SK-N-SH (cell line): ENCODE data around the gene NEGR1. TPM values are rescaled to one million over a fixed set of nuclear protein-coding genes. Genes with fewer than 3 reads are reported as not detected.

Source experiments
- CTCF ChIA-PET: fragments of 300-600, 350-600 bp; formaldehyde crosslinking; extraction: SDS; loops from one replicate; lab custom pipeline; 2021; lab: Yijun Ruan, JAX
- POLR2A ChIA-PET: fragments of 350-600 bp; sonication (Branson Sonifier 250); formaldehyde crosslinking; extraction: SDS; loops from one replicate; lab custom pipeline; 2020; ENCODE audit warnings: antibody characterized with exemption, inconsistent platforms; lab: Yijun Ruan, JAX
- DNase-seq: peaks from one replicate; pipeline ENCODE4 v3.0.0; 2012
- H2AFZ ChIP-seq: fragments of 200-600 bp; sonication (generic); 2 replicates; pipeline ENCODE4 v1.8.1; 2016; ENCODE audit warnings: antibody characterized with exemption, mild to moderate bottlenecking, low read depth
- H3F3A ChIP-seq: fragments of 200-600 bp; sonication (generic); replicated peaks from 2 replicates; pipeline ENCODE3; 2016; ENCODE audit warnings: antibody characterized with exemption, mild to moderate bottlenecking; ENCODE audit not compliant: insufficient read depth
- H3K27ac ChIP-seq, 2 experiments: fragments of 200-500 bp in 1 of 2; fragments of 200-600 bp in 1 of 2; sonication (Bioruptor generic) in 1 of 2; sonication (generic), shearing (Covaris generic) in 1 of 2; 2 replicates each; pipeline versions ENCODE4 v1.5.1 to v1.6.1; 2014 to 2016; ENCODE audit warnings: low read depth in 2 of 2, inconsistent platforms in 1 of 2, low read length in 1 of 2, mild to moderate bottlenecking in 1 of 2, mixed read lengths in 1 of 2
- H3K27me3 ChIP-seq: fragments of 200-600 bp; sonication (generic), shearing (Covaris generic); 2 replicates; pipeline ENCODE4 v1.6.1; 2016; ENCODE audit warnings: mixed run types; ENCODE audit not compliant: insufficient read depth
- H3K36me3 ChIP-seq, 2 experiments: fragments of 200-500 bp in 1 of 2; fragments of 200-600 bp in 1 of 2; sonication (Bioruptor generic) in 1 of 2; sonication (generic) in 1 of 2; replicated peaks in 1 of 2; 2 replicates each; pipeline versions ENCODE3 to v1.5.1; 2014 to 2016; ENCODE audit warnings: low read length in 1 of 2, mild to moderate bottlenecking in 1 of 2; ENCODE audit not compliant: insufficient read depth in 2 of 2, control insufficient read depth in 1 of 2
- H3K4me1 ChIP-seq, 2 experiments: fragments of 200-500 bp in 1 of 2; fragments of 200-600 bp in 1 of 2; sonication (Bioruptor generic) in 1 of 2; sonication (generic), shearing (Covaris generic) in 1 of 2; 2 replicates each; pipeline versions ENCODE4 v1.5.1 to v1.6.1; 2014 to 2016; ENCODE audit warnings: low read depth in 1 of 2, low read length in 1 of 2, mixed run types in 1 of 2; ENCODE audit not compliant: insufficient read depth in 2 of 2, control insufficient read depth in 1 of 2
- H3K4me2 ChIP-seq: fragments of 200-600 bp; sonication (generic), shearing (Covaris generic); 2 replicates; pipeline ENCODE4 v1.6.1; 2017; ENCODE audit warnings: mixed run types
- H3K4me3 ChIP-seq, 2 experiments: fragments of 200-500 bp in 1 of 2; fragments of 200-600 bp in 1 of 2; sonication (Bioruptor generic) in 1 of 2; sonication (generic), shearing (Covaris generic) in 1 of 2; 2 replicates each; pipeline versions ENCODE4 v1.5.1 to v1.8.1; 2014 to 2016; ENCODE audit warnings: low read depth in 2 of 2, inconsistent platforms in 1 of 2, low read length in 1 of 2, mild to moderate bottlenecking in 1 of 2, mixed read lengths in 1 of 2, moderate library complexity in 1 of 2
- H3K79me2 ChIP-seq: fragments of 200-600 bp; sonication (generic); 2 replicates; pipeline ENCODE4 v1.8.1; 2017; ENCODE audit warnings: mild to moderate bottlenecking; ENCODE audit not compliant: insufficient read depth
- H3K9ac ChIP-seq: fragments of 200-600 bp; sonication (generic); 2 replicates; pipeline ENCODE4 v1.6.1; 2017; ENCODE audit warnings: mixed run types
- H3K9me2 ChIP-seq: fragments of 200-600 bp; sonication (generic); 2 replicates; pipeline ENCODE4 v1.6.1; 2017; ENCODE audit warnings: mixed run types
- H3K9me3 ChIP-seq: fragments of 200-600 bp; sonication (generic); 2 replicates; pipeline ENCODE4 v1.6.1; 2017; ENCODE audit warnings: mixed run types, mild to moderate bottlenecking, moderate library complexity
- H4K20me1 ChIP-seq: fragments of 200-600 bp; sonication (generic); 2 replicates; pipeline ENCODE4 v1.6.1; 2017; ENCODE audit warnings: mild to moderate bottlenecking, mixed run types; ENCODE audit not compliant: insufficient read depth
- ELF1 ChIP-seq: IDR thresholded peaks from 2 replicates; pipeline ENCODE4 v1.4.0; 2012
- EZH2phosphoT487 ChIP-seq: fragments of 200-600 bp; sonication (generic); IDR thresholded peaks from 2 replicates; pipeline ENCODE4 v1.6.1; 2017; ENCODE audit warnings: low read depth, mixed run types, mild to moderate bottlenecking, antibody characterized with exemption, moderate library complexity, borderline replicate concordance
- FOSL2 ChIP-seq: IDR thresholded peaks from 2 replicates; pipeline ENCODE4 v1.4.0; 2012; ENCODE audit warnings: low read depth, mild to moderate bottlenecking, moderate library complexity, borderline replicate concordance
- GABPA ChIP-seq: IDR thresholded peaks from 2 replicates; pipeline ENCODE4 v1.4.0; 2012; ENCODE audit warnings: low read depth, mild to moderate bottlenecking
- GATA2 ChIP-seq: sonication (generic); formaldehyde crosslinking; IDR thresholded peaks from 2 replicates; pipeline ENCODE4 v1.5.0; 2020; ENCODE audit warnings: mild to moderate bottlenecking, missing genetic modification reagents
- JUND ChIP-seq: IDR thresholded peaks from 2 replicates; pipeline ENCODE4 v1.4.0; 2012
- NFIC ChIP-seq: IDR thresholded peaks from 2 replicates; pipeline ENCODE4 v1.4.0; 2012; ENCODE audit warnings: borderline replicate concordance
- POLR2AphosphoS5 ChIP-seq: IDR thresholded peaks from 2 replicates; pipeline ENCODE4 v1.6.1; 2012; ENCODE audit warnings: low read depth, low read length
- RAD21 ChIP-seq: IDR thresholded peaks from 2 replicates; pipeline ENCODE4 v1.6.1; 2012; ENCODE audit warnings: mild to moderate bottlenecking, low read length
- RCOR1 ChIP-seq: fragments of 150-350 bp; IDR thresholded peaks from 2 replicates; pipeline ENCODE4 v1.6.1; 2017; ENCODE audit warnings: antibody characterized with exemption, low read length
- SIN3A ChIP-seq: IDR thresholded peaks from 2 replicates; pipeline ENCODE4 v1.6.1; 2012; ENCODE audit warnings: low read depth, mild to moderate bottlenecking, low read length, moderate library complexity, borderline replicate concordance
- TCF12 ChIP-seq: IDR thresholded peaks from 2 replicates; pipeline ENCODE4 v1.4.0; 2012
- USF2 ChIP-seq: fragments of 150-350 bp; IDR thresholded peaks from 2 replicates; pipeline ENCODE4 v1.6.1; 2017; ENCODE audit warnings: antibody characterized with exemption, low read length, low read depth, borderline replicate concordance
- YY1 ChIP-seq: IDR thresholded peaks from 2 replicates; pipeline ENCODE4 v1.4.0; 2012; ENCODE audit warnings: low read depth, mild to moderate bottlenecking
- WGBS: methylation state at CpG from one replicate; pipeline ENCODE4 v1.1.6; 2017; ENCODE audit warnings: low lambda C conversion rate; 5-methylcytosine and 5-hydroxymethylcytosine counted together
- polyA plus RNA-seq, 3 experiments: library from polyadenylated mRNA; depleted of rRNA; stranded (reverse); fragments of >200 nt; gene quantifications; 2 replicates each; pipeline ENCODE4 v1.2.3, GENCODE V29; 2012
- TF ChIP-seq, protein P1 (sequence below): fragments of 200-600 bp; sonication (generic); IDR thresholded peaks from 2 replicates; pipeline ENCODE4 v1.6.1; 2017; ENCODE audit warnings: antibody characterized with exemption, mild to moderate bottlenecking, moderate library complexity
- TF ChIP-seq, protein P2 (sequence below): IDR thresholded peaks from 2 replicates; pipeline ENCODE4 v1.4.0; 2012; ENCODE audit warnings: low read depth
- TF ChIP-seq, protein P3 (sequence below): IDR thresholded peaks from 2 replicates; pipeline ENCODE4 v1.6.1; 2012; ENCODE audit warnings: mild to moderate bottlenecking, low read depth, low read length, moderate library complexity

The NEGR1 gene
- polyA plus RNA-seq, 1 of the 3 experiments (the other 2 are of a cell fraction): 0.21 TPM

DNA sequence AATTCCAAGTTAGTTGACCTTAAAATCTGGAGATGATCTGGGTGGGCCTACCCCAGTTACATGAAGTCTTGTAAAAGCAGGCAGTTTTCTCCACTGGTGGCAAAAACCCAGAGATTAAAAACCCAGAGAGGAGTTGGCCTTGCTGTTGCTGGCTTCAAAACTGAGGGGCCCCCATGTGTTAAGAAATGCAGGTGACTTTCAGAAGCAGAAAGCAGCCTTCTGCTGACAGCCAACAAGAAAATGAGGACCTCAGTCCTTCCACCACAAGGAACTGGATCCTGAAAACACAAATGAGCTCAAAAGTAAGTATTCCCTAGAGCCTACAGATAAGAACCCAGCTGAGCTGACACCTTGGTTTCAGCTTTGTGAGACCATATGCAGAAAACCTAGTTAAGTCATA lies 857.8 kb downstream of the NEGR1 start:
- no peaks in the 10 kb centered on the region for H3K9me3 ChIP-seq
- ChIA-PET POLR2A (no interaction called here), CTCF (no interaction called here)
- no peak overlapping the region for H2AFZ ChIP-seq
- H3K4me1 ChIP-seq: no peaks in the 10 kb centered on the region; a peak in 3 of 4 replicates
- no peaks in the 10 kb centered on the region for H4K20me1 ChIP-seq
- H3K27me3 ChIP-seq: no peaks in the 10 kb centered on the region
- H3K79me2 ChIP-seq: no peaks in the 10 kb centered on the region
- no peak overlapping the region for H3K27ac ChIP-seq
- DNase-seq: no peak
- H3K4me2 ChIP-seq: no peak overlapping the region
- H3K4me3 ChIP-seq: no peak overlapping the region
- H3K9ac ChIP-seq: no peak overlapping the region
- H3K9me2 ChIP-seq: no peaks in the 10 kb centered on the region
- no peaks in the 10 kb centered on the region for H3K36me3 ChIP-seq
- TF ChIP-seq YY1 (no peak), NFIC (no peak), POLR2AphosphoS5 (no peak), GATA2 (CRISPR knock-in tag) (no peak), ELF1 (no peak)
- TF ChIP-seq, protein P1, sequence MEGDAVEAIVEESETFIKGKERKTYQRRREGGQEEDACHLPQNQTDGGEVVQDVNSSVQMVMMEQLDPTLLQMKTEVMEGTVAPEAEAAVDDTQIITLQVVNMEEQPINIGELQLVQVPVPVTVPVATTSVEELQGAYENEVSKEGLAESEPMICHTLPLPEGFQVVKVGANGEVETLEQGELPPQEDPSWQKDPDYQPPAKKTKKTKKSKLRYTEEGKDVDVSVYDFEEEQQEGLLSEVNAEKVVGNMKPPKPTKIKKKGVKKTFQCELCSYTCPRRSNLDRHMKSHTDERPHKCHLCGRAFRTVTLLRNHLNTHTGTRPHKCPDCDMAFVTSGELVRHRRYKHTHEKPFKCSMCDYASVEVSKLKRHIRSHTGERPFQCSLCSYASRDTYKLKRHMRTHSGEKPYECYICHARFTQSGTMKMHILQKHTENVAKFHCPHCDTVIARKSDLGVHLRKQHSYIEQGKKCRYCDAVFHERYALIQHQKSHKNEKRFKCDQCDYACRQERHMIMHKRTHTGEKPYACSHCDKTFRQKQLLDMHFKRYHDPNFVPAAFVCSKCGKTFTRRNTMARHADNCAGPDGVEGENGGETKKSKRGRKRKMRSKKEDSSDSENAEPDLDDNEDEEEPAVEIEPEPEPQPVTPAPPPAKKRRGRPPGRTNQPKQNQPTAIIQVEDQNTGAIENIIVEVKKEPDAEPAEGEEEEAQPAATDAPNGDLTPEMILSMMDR: no peak
- TF ChIP-seq, protein P2, sequence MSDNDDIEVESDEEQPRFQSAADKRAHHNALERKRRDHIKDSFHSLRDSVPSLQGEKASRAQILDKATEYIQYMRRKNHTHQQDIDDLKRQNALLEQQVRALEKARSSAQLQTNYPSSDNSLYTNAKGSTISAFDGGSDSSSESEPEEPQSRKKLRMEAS: no peak
- H3F3A ChIP-seq: no peaks in the 10 kb centered on the region

DNA sequence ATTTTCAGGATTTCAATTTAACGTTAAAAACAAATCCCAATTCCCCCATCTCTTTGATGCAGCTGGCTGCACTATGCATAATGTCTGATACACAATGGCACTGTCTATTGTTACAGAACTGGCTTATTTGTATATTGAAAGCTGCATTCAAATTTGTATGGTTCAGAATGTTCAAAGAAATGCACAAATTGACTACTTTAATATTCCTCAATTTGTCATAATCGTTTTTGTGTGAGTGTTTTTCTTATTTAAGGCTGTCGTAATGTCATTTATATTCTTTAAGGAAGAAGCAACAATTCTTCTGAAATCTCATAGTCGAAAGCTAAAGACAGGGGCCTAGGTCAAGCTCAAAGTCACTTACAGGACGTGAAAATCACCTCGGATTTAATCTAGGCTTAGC lies 860.1 kb downstream of the NEGR1 start:
- no peaks in the 10 kb centered on the region for H3K27me3 ChIP-seq
- TF ChIP-seq SIN3A: no peak
- no peak for TF ChIP-seq ELF1
- TF ChIP-seq FOSL2: no peak
- TF ChIP-seq RAD21: no peak
- TF ChIP-seq, protein P2: no peak
- TF ChIP-seq RCOR1: no peak
- no peak for TF ChIP-seq JUND
- no peak for TF ChIP-seq USF2
- TF ChIP-seq YY1: no peak
- TF ChIP-seq NFIC: no peak
- no peak for TF ChIP-seq EZH2phosphoT487
- TF ChIP-seq GABPA: no peak
- TF ChIP-seq, protein P3, sequence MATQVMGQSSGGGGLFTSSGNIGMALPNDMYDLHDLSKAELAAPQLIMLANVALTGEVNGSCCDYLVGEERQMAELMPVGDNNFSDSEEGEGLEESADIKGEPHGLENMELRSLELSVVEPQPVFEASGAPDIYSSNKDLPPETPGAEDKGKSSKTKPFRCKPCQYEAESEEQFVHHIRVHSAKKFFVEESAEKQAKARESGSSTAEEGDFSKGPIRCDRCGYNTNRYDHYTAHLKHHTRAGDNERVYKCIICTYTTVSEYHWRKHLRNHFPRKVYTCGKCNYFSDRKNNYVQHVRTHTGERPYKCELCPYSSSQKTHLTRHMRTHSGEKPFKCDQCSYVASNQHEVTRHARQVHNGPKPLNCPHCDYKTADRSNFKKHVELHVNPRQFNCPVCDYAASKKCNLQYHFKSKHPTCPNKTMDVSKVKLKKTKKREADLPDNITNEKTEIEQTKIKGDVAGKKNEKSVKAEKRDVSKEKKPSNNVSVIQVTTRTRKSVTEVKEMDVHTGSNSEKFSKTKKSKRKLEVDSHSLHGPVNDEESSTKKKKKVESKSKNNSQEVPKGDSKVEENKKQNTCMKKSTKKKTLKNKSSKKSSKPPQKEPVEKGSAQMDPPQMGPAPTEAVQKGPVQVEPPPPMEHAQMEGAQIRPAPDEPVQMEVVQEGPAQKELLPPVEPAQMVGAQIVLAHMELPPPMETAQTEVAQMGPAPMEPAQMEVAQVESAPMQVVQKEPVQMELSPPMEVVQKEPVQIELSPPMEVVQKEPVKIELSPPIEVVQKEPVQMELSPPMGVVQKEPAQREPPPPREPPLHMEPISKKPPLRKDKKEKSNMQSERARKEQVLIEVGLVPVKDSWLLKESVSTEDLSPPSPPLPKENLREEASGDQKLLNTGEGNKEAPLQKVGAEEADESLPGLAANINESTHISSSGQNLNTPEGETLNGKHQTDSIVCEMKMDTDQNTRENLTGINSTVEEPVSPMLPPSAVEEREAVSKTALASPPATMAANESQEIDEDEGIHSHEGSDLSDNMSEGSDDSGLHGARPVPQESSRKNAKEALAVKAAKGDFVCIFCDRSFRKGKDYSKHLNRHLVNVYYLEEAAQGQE: no peak
- no peak for TF ChIP-seq TCF12
- H2AFZ ChIP-seq: no peak overlapping the region
- CTCF ChIA-PET: interaction anchor here (1.2 kb wide), 1 partner anchor 9 kb away, joined by 5 read pairs; no protein-coding TSS in a partner anchor
- POLR2A ChIA-PET: no interaction called here
- DNase-seq: no peak
- WGBS: 48% methylated on average over 6 of the region's 6 CpGs
- H3K36me3 ChIP-seq: no peaks in the 10 kb centered on the region
- H3K4me1 ChIP-seq: no peaks in the 10 kb centered on the region; a peak in 2 of 4 replicates
- H4K20me1 ChIP-seq: no peaks in the 10 kb centered on the region
- H3K4me2 ChIP-seq: no peak overlapping the region
- H3F3A ChIP-seq: no peaks in the 10 kb centered on the region
- H3K4me3 ChIP-seq: no peak overlapping the region
- no peaks in the 10 kb centered on the region for H3K9me3 ChIP-seq
- H3K27ac ChIP-seq: no peak overlapping the region
- H3K9me2 ChIP-seq: no peaks in the 10 kb centered on the region
- H3K9ac ChIP-seq: no peak overlapping the region
- no peaks in the 10 kb centered on the region for H3K79me2 ChIP-seq
